ENCODE measurements around the gene THOP1.

Gene THOP1

DNA sequence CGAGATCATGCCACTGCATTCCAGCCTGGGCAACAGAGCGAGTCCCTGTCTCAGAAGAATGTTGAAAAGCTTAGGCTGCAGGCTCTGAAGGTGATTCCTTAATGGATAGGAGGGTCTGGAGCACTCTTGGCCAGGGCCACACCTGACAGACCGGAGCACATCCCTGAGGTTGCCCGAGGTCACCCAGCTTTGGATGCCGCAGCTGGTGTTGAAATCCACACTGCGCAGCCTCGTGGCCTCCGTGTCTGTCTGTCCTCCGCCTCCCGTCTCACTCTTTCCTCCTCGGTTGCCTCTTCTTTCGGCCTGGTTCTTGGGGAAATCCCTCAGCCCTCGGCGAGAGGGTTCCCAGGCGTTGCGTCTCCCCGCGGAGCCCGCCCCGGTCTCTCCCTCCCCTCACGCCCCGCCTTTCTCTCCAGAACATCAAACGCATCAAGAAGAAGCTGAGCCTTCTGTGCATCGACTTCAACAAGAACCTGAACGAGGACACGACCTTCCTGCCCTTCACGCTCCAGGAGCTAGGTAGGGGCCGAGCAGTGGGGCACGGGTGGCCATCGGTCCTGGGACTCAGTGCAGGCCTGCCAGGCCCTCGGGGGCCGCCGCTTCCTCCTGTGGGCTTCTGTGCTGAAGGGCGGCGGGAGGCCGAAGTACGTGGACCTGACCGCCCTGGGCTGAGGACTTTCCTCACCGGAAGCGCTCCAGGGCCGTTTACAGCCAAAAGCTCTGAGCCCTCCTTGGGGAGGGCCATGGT is 14.1 kb downstream of the THOP1 start:
- Mint-ChIP-seq H3K36me3 (ENCODE audit: low read depth) (peaks cover 94% of the 10 kb centered on the region), H3K27ac (no peak overlapping the region), H3K9me3 (no peaks in the 10 kb centered on the region), H3K27me3 (no peaks in the 10 kb centered on the region), H3K4me3 (no peak overlapping the region), H3K4me1 (ENCODE audit: low read depth) (no peaks in the 10 kb centered on the region)
- no peak for DNase-seq

DNA sequence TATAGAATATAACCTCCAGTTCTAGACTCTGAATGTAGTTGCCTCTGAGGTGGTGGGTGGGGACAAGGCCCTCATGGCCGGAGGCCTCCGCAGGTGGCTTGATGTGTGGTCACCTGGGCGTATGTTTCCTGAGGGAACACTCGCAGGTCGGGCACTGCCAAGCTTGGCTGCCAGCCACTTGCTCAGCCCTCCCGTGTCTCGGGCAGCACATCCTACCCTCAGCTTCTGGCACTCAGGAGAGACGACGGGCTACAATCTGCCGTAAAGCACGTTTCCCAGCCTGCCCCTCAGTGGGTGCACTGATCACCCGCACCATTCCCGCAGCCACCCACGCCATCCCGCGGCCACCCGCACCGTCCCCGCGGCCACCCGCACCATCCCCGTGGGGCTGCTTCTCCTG is 15.2 kb downstream of the THOP1 start:
- DNase-seq, result no peak
- no peaks in the 10 kb centered on the region for H3K27me3 Mint-ChIP-seq
- no peak overlapping the region for H3K4me3 Mint-ChIP-seq
- no peak overlapping the region for H3K27ac Mint-ChIP-seq
- H3K9me3 Mint-ChIP-seq, result no peaks in the 10 kb centered on the region
- no peaks in the 10 kb centered on the region for H3K4me1 Mint-ChIP-seq (ENCODE audit: low read depth)
- peaks cover 94% of the 10 kb centered on the region for H3K36me3 Mint-ChIP-seq (ENCODE audit: low read depth)

DNA sequence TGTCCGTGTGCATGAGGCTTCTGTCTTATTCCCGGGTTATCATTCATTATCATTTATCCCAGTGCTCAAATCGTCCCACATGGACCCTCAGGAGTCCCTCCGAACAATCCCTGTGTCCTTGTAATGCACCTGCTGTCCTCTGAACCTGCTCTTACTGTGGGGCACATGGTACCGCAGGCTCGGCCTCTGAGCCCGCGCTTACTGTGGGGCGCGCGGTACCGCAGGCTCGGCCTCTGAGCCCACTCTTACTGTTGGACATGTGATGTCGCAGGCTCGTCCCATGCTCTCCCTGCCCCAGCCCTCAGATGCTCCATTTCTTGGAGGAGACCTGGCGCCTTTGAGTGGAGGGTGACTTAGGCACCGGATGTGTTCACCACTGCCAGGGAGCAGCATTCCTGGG is 17.5 kb downstream of the THOP1 start:
- DNase-seq, result no peak
- Mint-ChIP-seq H3K27ac (no peak overlapping the region), H3K4me3 (no peak overlapping the region), H3K9me3 (no peaks in the 10 kb centered on the region), H3K36me3 (ENCODE audit: low read depth) (peaks cover 90% of the 10 kb centered on the region), H3K27me3 (no peaks in the 10 kb centered on the region), H3K4me1 (ENCODE audit: low read depth) (no peaks in the 10 kb centered on the region)

DNA sequence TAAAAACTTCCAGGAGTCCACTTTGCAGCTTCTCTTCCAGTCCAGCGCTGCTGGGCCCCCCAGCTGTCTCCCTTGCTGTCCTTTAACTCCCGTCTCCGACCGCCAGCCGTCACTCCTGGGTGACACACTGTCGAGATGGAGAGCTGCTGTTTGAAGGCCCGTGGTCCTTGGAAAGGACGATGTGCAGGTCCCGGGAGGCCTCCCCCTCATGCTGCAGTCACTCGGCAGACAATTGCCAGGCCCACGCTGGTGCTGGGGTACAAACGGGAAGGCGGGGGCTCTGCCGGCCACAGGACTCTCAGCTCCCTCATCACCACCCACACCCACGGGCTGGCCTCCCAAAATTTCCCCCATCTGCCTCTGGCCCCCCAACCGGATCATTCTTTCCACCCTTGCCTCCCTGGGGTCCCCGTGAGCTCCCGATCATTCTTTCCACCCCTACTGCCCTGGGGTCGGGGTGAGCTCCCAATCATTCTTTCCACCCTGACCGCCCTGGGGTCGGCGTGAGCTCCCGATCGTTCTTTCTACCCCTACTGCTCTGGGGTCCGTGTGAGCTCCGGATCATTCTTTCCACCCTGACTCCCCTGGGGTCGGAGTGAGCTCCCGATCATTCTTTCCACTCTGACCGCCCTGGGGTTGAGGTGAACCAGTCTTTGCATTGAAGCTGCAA is 18.3 kb downstream of the THOP1 start:
- Mint-ChIP-seq H3K27ac (peak overlapping the region; percentile 33), H3K27me3 (no peaks in the 10 kb centered on the region), H3K4me3 (no peak overlapping the region), H3K9me3 (no peaks in the 10 kb centered on the region), H3K36me3 (ENCODE audit: low read depth) (peaks cover 88% of the 10 kb centered on the region), H3K4me1 (ENCODE audit: low read depth) (no peaks in the 10 kb centered on the region)
- no peak for DNase-seq

DNA sequence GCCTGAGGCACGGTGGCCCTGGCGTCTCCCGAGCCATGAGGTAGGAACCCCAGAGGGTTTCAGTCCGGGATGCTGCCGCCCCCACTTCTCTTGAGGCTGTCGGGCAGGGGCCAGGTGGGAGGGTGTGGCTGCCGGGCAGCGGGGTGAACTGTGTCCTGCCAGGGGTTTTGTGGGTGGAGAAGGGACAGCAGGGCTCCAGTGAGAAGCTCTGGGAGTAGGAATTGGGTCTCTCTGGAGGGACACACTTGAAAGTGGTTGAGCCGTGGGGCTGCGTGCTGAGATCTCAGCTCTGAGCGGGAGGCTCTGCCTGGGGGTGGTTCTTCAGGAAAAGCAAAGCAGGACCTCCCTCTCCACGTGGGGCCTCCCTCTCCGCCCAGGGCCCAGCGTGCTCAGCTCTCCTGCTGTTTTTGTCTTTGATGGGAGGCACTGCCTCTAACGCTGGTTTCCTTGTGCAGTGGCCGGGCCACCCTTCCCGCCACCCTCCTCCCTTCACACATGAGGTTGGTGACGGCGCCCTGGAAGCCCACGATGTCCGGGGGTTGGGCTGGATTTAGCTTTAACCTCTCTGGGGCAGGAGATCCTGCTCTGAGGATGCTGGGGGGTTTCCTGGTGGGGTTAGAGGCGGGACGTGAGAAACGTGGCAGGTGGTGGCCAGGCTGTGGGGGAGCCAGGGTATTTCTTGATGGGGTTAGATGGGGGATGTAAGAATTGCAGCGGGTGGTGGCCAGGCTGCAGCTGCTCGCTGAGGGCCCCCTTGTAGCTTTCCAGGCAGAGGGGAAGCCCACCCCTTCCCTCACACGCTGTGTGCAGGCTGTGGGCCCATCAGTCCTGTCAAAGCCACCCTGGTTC is 19.1 kb downstream of the THOP1 start:
- Mint-ChIP-seq H3K27ac (peak overlapping the region; percentile 33), H3K36me3 (ENCODE audit: low read depth) (peaks cover 88% of the 10 kb centered on the region), H3K4me3 (no peak overlapping the region), H3K9me3 (no peaks in the 10 kb centered on the region), H3K4me1 (ENCODE audit: low read depth) (no peaks in the 10 kb centered on the region), H3K27me3 (no peaks in the 10 kb centered on the region)
- no peak for DNase-seq

DNA sequence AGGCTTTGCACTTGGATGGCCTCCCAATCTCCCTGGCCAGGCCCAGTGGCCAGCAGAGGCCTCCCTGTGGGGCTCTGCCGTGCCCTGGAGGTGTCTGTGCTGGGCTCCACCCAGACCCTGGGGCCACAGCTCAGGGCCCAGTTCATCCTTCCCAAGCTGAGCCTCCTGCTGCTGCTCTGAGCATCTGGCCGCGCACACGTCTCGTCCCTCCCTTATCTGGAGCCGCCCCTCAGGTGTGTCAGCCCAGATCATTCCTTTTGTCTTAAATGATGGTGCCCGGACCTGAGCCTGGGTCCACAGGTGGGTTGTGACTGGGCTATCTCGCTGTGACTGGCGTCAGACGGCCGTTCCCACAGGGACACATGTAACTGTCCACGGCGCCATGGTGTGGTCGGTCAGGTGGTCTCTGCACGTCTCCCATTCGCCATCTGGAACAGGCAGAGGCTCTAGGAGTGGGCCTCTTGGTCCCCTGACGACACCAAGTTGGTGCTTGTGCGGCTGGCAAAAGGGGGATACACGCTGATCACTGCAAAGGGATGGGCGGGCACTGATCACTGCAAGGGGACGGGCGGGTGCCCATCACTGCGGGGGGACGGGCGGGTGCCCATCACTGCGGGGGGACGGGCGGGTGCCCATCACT is 20.1 kb downstream of the THOP1 start:
- no peak overlapping the region for H3K27ac Mint-ChIP-seq
- H3K9me3 Mint-ChIP-seq, result no peaks in the 10 kb centered on the region
- H3K4me1 Mint-ChIP-seq (ENCODE audit: low read depth), result no peaks in the 10 kb centered on the region
- H3K27me3 Mint-ChIP-seq, result no peaks in the 10 kb centered on the region
- no peak for DNase-seq
- peaks cover 88% of the 10 kb centered on the region for H3K36me3 Mint-ChIP-seq (ENCODE audit: low read depth)
- H3K4me3 Mint-ChIP-seq, result no peak overlapping the region

DNA sequence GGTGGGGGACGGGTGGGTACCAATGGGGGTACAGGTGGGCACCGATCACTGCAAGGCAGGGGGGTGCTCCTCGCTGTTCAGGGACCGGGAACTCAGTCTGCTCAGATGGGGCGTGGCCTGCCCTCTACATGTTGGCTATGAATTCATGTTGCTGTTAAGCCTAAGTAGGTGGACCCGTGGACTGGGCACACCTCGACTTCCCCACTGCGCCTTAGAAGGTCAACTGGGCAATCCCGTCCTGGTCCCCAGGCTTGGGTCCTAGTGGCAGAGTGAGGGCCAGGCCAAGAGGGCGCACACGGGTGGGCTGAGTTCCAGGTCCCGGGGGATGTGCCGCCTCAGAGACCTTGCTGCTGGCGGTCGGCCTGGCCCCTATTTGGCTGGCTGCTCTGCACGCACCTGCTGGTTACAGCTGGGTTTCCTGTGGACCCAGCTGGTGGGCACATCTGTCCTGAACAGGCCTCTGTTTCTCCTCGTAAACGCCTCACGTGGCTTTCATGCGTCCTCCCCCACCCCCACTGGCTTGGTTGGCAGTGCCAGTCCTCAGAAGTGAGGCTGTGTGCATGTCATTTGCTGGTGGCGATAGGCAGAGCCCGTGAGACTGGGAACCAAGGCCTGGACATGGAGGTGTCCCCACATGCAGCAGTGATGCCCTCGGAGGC is 20.8 kb downstream of the THOP1 start:
- H3K27me3 Mint-ChIP-seq, result no peaks in the 10 kb centered on the region
- H3K27ac Mint-ChIP-seq, result no peak overlapping the region
- H3K4me1 Mint-ChIP-seq (ENCODE audit: low read depth), result no peaks in the 10 kb centered on the region
- no peak for DNase-seq
- no peaks in the 10 kb centered on the region for H3K9me3 Mint-ChIP-seq
- no peak overlapping the region for H3K4me3 Mint-ChIP-seq
- H3K36me3 Mint-ChIP-seq (ENCODE audit: low read depth), result peaks cover 85% of the 10 kb centered on the region

DNA sequence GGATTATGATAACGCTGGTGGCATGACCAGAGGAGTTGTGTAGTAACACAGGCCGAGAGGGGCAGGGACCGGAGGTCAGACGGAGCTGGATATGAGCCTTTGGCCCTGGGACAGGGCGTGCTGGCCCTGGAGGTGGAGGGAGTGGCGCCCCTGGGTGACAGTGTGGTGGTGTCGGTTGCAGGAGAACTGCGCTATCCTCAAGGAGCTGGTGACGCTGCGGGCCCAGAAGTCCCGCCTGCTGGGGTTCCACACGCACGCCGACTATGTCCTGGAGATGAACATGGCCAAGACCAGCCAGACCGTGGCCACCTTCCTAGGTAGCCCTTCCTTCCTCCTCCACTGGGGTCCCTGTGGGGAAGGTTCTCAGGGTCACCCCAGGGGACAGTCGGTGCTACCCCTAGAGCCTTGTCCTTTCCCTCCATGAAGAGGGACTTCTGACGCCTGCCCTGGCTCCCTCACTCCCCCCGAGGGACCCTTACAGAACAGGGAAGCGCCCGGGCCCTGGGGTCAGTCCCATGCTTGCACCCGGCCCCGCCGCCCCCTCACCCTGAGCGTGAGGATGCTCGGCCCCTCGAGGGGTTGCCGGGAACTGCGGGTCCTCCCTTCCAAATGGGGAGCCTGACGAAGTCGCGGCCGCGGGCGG is 21.6 kb downstream of the THOP1 start:
- H3K36me3 Mint-ChIP-seq (ENCODE audit: low read depth), result peaks cover 83% of the 10 kb centered on the region
- H3K27ac Mint-ChIP-seq, result no peak overlapping the region
- H3K4me1 Mint-ChIP-seq (ENCODE audit: low read depth), result no peaks in the 10 kb centered on the region
- no peak overlapping the region for H3K4me3 Mint-ChIP-seq
- H3K27me3 Mint-ChIP-seq, result no peaks in the 10 kb centered on the region
- no peaks in the 10 kb centered on the region for H3K9me3 Mint-ChIP-seq
- DNase-seq, result no peak

DNA sequence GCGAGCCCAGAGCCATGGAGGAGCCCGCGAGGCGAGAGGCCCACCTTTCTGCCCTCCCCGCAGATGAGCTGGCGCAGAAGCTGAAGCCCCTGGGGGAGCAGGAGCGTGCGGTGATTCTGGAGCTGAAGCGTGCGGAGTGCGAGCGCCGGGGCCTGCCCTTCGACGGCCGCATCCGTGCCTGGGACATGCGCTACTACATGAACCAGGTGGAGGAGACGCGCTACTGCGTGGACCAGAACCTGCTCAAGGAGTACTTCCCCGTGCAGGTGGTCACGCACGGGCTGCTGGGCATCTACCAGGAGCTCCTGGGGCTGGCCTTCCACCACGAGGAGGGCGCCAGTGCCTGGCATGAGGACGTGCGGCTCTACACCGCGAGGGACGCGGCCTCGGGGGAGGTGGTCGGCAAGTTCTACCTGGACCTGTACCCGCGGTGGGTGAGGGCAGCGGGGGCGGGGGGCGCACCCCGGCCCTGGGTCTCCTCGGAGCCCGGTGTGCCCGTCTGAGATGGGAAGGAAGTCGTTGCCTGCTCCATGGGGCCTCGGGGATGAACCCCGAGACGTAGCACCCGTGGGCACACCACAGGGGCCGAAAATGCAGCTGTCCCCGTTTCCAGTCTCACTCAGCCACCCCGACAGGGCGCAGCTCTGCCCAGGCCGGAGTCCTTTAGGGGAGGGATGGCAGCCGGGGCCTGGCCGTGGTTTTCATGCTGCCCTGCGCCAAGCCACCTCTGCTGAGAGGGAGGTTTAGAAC is 22.3 kb downstream of the THOP1 start:
- H3K36me3 Mint-ChIP-seq (ENCODE audit: low read depth), result peaks cover 83% of the 10 kb centered on the region
- H3K4me1 Mint-ChIP-seq (ENCODE audit: low read depth), result no peaks in the 10 kb centered on the region
- no peaks in the 10 kb centered on the region for H3K9me3 Mint-ChIP-seq
- no peak overlapping the region for H3K4me3 Mint-ChIP-seq
- no peaks in the 10 kb centered on the region for H3K27me3 Mint-ChIP-seq
- no peak for DNase-seq
- H3K27ac Mint-ChIP-seq, result no peak overlapping the region

DNA sequence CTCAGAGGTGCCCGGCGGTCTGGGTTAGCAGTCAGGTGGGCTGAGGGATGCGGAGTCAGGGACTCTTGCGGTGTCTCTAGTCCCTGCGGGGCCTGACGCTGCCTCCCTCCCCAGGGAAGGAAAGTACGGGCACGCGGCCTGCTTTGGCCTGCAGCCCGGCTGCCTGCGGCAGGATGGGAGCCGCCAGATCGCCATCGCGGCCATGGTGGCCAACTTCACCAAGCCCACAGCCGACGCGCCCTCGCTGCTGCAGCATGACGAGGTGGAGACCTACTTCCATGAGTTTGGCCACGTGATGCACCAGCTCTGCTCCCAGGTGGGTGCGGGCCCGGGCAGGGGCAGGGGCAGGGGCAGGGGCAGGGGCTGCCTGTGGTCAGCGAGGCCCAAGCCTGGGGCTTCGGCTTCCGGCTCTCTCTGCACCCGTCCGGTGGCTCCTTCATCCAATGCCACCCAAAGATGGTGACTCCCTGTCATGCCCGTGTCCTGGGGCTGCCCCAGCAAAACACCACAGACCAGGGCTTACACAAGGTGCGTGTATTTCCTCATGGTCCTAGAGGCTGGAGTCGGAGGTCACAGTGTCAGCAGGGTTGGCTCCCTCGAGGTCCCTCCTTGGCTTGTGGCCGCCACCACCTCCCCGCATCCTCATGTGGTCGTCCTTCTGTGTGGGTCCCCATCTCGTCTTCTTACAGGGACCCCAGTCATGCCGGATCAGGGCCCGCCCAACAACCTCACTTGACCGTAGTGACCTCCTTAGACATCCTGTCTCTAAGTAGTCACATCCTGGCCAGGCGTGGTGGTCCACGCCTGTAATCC is 23.0 kb downstream of the THOP1 start:
- H3K4me3 Mint-ChIP-seq, result no peak overlapping the region
- no peaks in the 10 kb centered on the region for H3K9me3 Mint-ChIP-seq
- DNase-seq, result no peak
- H3K36me3 Mint-ChIP-seq (ENCODE audit: low read depth), result peaks cover 78% of the 10 kb centered on the region
- no peaks in the 10 kb centered on the region for H3K27me3 Mint-ChIP-seq
- no peak overlapping the region for H3K27ac Mint-ChIP-seq
- no peaks in the 10 kb centered on the region for H3K4me1 Mint-ChIP-seq (ENCODE audit: low read depth)

DNA sequence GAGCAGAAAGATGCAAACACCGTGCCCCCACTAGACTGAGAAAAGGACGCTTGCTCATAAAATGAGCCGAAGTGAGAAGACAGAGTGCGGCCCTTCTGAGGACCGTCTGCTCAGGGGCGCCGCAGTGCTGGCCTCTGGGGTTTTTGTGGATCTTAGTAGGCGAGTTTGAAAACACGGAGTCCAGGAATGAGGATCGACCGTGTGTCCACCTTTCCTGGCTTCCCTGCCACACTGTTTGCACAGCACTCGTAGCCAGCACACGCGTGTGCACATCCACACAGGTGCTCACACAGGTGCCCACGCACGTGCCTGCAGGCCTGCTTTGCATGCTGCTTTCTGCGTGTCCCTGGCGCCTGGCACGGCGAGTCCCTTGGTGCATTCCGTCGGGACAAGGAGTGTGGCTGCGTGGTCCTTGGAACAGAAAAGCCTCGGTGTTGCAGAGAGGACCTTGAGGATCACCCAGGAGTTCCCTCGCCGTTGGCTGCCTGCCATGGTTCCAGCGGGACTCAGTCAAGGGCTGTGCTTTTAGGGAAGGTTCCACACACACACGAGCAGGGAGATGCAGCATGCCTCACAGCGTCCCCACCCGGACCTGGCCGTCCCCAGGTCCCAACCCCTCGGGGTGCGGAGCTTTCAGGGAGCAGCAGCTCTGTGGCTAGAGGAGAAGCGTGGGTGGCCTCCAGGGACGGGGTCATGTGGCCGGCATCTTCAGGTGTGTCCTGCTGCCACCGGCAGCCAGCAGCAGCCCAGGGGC is 24.3 kb downstream of the THOP1 start:
- no peak overlapping the region for H3K27ac Mint-ChIP-seq
- H3K36me3 Mint-ChIP-seq (ENCODE audit: low read depth), result peaks cover 75% of the 10 kb centered on the region
- H3K4me3 Mint-ChIP-seq, result no peak overlapping the region
- H3K4me1 Mint-ChIP-seq (ENCODE audit: low read depth), result no peaks in the 10 kb centered on the region
- H3K9me3 Mint-ChIP-seq, result no peaks in the 10 kb centered on the region
- no peak for DNase-seq
- H3K27me3 Mint-ChIP-seq, result no peaks in the 10 kb centered on the region

Data from activated T-cell treated with anti-CD3 and anti-CD28 coated beads, Interleukin-2, amount 50 U/mL, for 24 hours (primary cell).